KBM-7 (cell line): ENCODE results near the gene PLA2G2C.
A peak's percentile ranks its signal among the peaks of the same experiment; 100 is the strongest.

ENCODE experiments used
- DNase-seq: peaks from one replicate; pipeline ENCODE4 v3.0.0-alpha.2; 2015
- in situ Hi-C: fragments of 300-500 bp; cut with MboI; formaldehyde crosslinking; loops from 2 replicates; pipeline ENCODE4 v1.14.3; 2020; ENCODE audit warnings: low sequenced_read_pairs, low pct_unique_long_range_greater_than_20kb, mixed read lengths

PLA2G2C gene

GRCh38 chr1:20167126-20167525, 19.2 kb downstream of the PLA2G2C start:
- in situ Hi-C loops = no loop called here
- no peak for DNase-seq

GRCh38 chr1:20166051-20166450, 20.3 kb downstream of the PLA2G2C start:
- in situ Hi-C loops = no loop called here
- no peak for DNase-seq

- DNase-seq = peak; percentile 83
- in situ Hi-C loops = no loop called here
Measured at GRCh38 chr1:20165522-20165951, 20.8 kb downstream of the PLA2G2C start.

- in situ Hi-C loops = no loop called here
- peak; percentile 34 for DNase-seq
Measured at GRCh38 chr1:20164694-20165202, 21.6 kb downstream of the PLA2G2C start.

- in situ Hi-C loops = no loop called here
- DNase-seq = no peak
Measured at GRCh38 chr1:20160034-20160433, 26.3 kb downstream of the PLA2G2C start.

- DNase-seq = no peak
- in situ Hi-C loops = no loop called here
Measured at GRCh38 chr1:20158358-20159070, 27.8 kb downstream of the PLA2G2C start.

GRCh38 chr1:20154301-20154831, 32.0 kb downstream of the PLA2G2C start:
- DNase-seq = no peak
- in situ Hi-C loops = no loop called here

GRCh38 chr1:20153000-20153418, 33.3 kb downstream of the PLA2G2C start:
- peak; percentile 25 for DNase-seq
- in situ Hi-C loops = no loop called here

GRCh38 chr1:20152599-20152930, 33.8 kb downstream of the PLA2G2C start:
- in situ Hi-C loops = no loop called here
- no peak for DNase-seq

- DNase-seq = peak; percentile 81
- in situ Hi-C loops = no loop called here
Measured at GRCh38 chr1:20151906-20152598, 34.3 kb downstream of the PLA2G2C start.

- no peak for DNase-seq
- in situ Hi-C loops = no loop called here
Measured at GRCh38 chr1:20150969-20151368, 35.3 kb downstream of the PLA2G2C start.

- in situ Hi-C loops = no loop called here
- DNase-seq = no peak
Measured at GRCh38 chr1:20150326-20150705, 36.0 kb downstream of the PLA2G2C start.

GRCh38 chr1:20149601-20150325, 36.6 kb downstream of the PLA2G2C start:
- no peak for DNase-seq
- in situ Hi-C loops = no loop called here

GRCh38 chr1:20148571-20149500, 37.5 kb downstream of the PLA2G2C start:
- no peak for DNase-seq
- in situ Hi-C loops = no loop called here

GRCh38 chr1:20147846-20148570, 38.3 kb downstream of the PLA2G2C start:
- DNase-seq = no peak
- in situ Hi-C loops = no loop called here

GRCh38 chr1:20143734-20144565, 42.4 kb downstream of the PLA2G2C start:
- in situ Hi-C loops = no loop called here
- no peak for DNase-seq

- in situ Hi-C loops = no loop called here
- DNase-seq = no peak
Measured at GRCh38 chr1:20143318-20143717, 43.0 kb downstream of the PLA2G2C start.
